Transverse colon (tissue), 3 donors: Measurements from ENCODE around the gene FUT9.

Experiments used
- CTCF ChIP-seq, 5 experiments: fragments of 200-600 bp in 3 of 5; fragments of 450-650 bp in 2 of 5; sonication (generic) in 3 of 5; IDR thresholded peaks; 1 replicate in 2 of 5; 2 replicates in 3 of 5; pipeline ENCODE4 v1.5.1; 2016 to 2017; ENCODE audit warnings: antibody characterized with exemption in 5 of 5, inconsistent platforms in 3 of 5, mild to moderate bottlenecking in 2 of 5, moderate library complexity in 1 of 5
- POLR2A ChIP-seq: fragments of 450-650 bp; IDR thresholded peaks from one replicate; pipeline ENCODE4 v1.6.1; 2016; ENCODE audit warnings: antibody characterized with exemption, mild to moderate bottlenecking, moderate library complexity

GRCh38 chr6:96223695-96224094 lies 207.9 kb downstream of the FUT9 start:
- TF ChIP-seq POLR2A (no peak), CTCF (IDR thresholded peaks at IDR 0.05) (no peak)
